ENCODE measurements around the gene TRPV2. TPM values are rescaled to one million over a fixed set of nuclear protein-coding genes. Genes with fewer than 3 reads are reported as not detected.
A peak's percentile ranks its signal among the peaks of the same experiment; 100 is the strongest.

Gene TRPV2
- total RNA-seq, 5 donors from 2014 or later (not counting 1 experiment from before 2014, with no cell fraction given), result 91.3 to 127 (median 122) TPM

GRCh38 chr17:16379654-16380053 lies 35.7 kb upstream of the TRPV2 start:
- ChIA-PET CTCF (no interaction called here), POLR2A (interaction anchor here in 1 of 2 donors (2.2 kb wide), 1 partner anchor 59 kb away, joined by 19 read pairs; no protein-coding TSS in a partner anchor)
- peaks cover 7 to 28% of the 10 kb centered on the region in 2 experiments for H3K4me1 ChIP-seq (ENCODE audit: control insufficient read depth in 1 of 2, extremely low read depth in 1 of 2, insufficient read depth in 2 of 2, low read length in 2 of 2)
- peaks cover 27% of the 10 kb centered on the region for H3K36me3 Mint-ChIP-seq
- H3K27me3 Mint-ChIP-seq, result no peaks in the 10 kb centered on the region
- H3K9me3 ChIP-seq, result no peaks in the 10 kb centered on the region
- DNase-seq (no peak), ATAC-seq (replicated peaks in 1 of 4) (no peak)
- H3K36me3 ChIP-seq (ENCODE audit: control insufficient read depth in 2 of 2, extremely low read depth in 1 of 2, insufficient read depth in 1 of 2, low read length in 1 of 2), result peaks cover 0 to 16% of the 10 kb centered on the region in 2 donors
- H3K4me3 Mint-ChIP-seq, result no peak overlapping the region
- no peak overlapping the region for H3K27ac ChIP-seq (ENCODE audit: low read length)
- H3K4me1 Mint-ChIP-seq, result peaks cover 37 to 41% (median 40%) of the 10 kb centered on the region in 3 donors
- WGBS (ENCODE audit: insufficient coverage), result 100% methylated on average over 2 of the region's 8 CpGs
- peaks cover 0 to 1% (median 0%) of the 10 kb centered on the region in 3 donors for H3K9me3 Mint-ChIP-seq
- H3K27ac Mint-ChIP-seq, result no peak overlapping the region
- H3K4me3 ChIP-seq (ENCODE audit: control insufficient read depth in 1 of 2, extremely low read depth in 1 of 2, low read length in 1 of 2), result no peak overlapping the region
- no peaks in the 10 kb centered on the region for H3K27me3 ChIP-seq (replicated peaks in 1 of 2; ENCODE audit: control insufficient read depth in 2 of 2, extremely low read depth in 1 of 2, insufficient read depth in 2 of 2, low read length in 1 of 2)

GRCh38 chr17:16380640-16381495 lies 34.5 kb upstream of the TRPV2 start, which contains the start of gene UBB:
UBB (plus strand) TSS chr17:16381091; CDS start chr17:16381908, 817 bp downstream.
- peaks cover 27% of the 10 kb centered on the region for H3K36me3 Mint-ChIP-seq
- under 1% methylated on average over 56 of the region's 67 CpGs for WGBS (ENCODE audit: insufficient coverage)
- peak within 1 kb of the TSS; percentile 95 for H3K27ac ChIP-seq (ENCODE audit: low read length)
- peaks cover 0 to 1% (median 0%) of the 10 kb centered on the region in 3 donors for H3K9me3 Mint-ChIP-seq
- H3K4me3 ChIP-seq (ENCODE audit: control insufficient read depth in 1 of 2, extremely low read depth in 1 of 2, low read length in 1 of 2), result peak within 1 kb of the TSS; percentile 74 to 80
- DNase-seq (peak; percentile 86 to 97 (median 94)), ATAC-seq (replicated peaks in 1 of 4) (peak; percentile 95 to 97 (median 96))
- peaks cover 0 to 17% of the 10 kb centered on the region in 2 donors for H3K36me3 ChIP-seq (ENCODE audit: control insufficient read depth in 2 of 2, extremely low read depth in 1 of 2, insufficient read depth in 1 of 2, low read length in 1 of 2)
- H3K9me3 ChIP-seq, result no peaks in the 10 kb centered on the region
- ChIA-PET CTCF (interaction anchor here (0.5 to 1.9 kb wide), 9 partner anchors 15 to 1125 kb away, joined by 3 to 7 read pairs (median 3); partner anchors contain the start of genes CENPV (in 1 of the 2) and TRPV2 (in 1 of the 2)), POLR2A (interaction anchor here (0.5 to 2.2 kb wide), 15 partner anchors 8 to 664 kb away, joined by 3 to 19 read pairs (median 5); partner anchors contain the start of genes CENPV (in 1 of the 2), PIGL (in 1 of the 2) and TRPV2 (in 1 of the 2))
- no peaks in the 10 kb centered on the region for H3K27me3 Mint-ChIP-seq
- peak within 1 kb of the TSS; percentile 95 to 97 for H3K27ac Mint-ChIP-seq
- H3K4me3 Mint-ChIP-seq, result peak within 1 kb of the TSS; percentile 89 to 92 (median 91)
- H3K4me1 ChIP-seq (ENCODE audit: control insufficient read depth in 1 of 2, extremely low read depth in 1 of 2, insufficient read depth in 2 of 2, low read length in 2 of 2), result peaks cover 7 to 28% of the 10 kb centered on the region in 2 experiments
- H3K27me3 ChIP-seq (replicated peaks in 1 of 2; ENCODE audit: control insufficient read depth in 2 of 2, extremely low read depth in 1 of 2, insufficient read depth in 2 of 2, low read length in 1 of 2), result no peaks in the 10 kb centered on the region
- H3K4me1 Mint-ChIP-seq, result peaks cover 38 to 45% (median 45%) of the 10 kb centered on the region in 3 donors

GRCh38 chr17:16381496-16381820 lies 33.9 kb upstream of the TRPV2 start:
- Mint-ChIP-seq H3K27ac (peak overlapping the region; percentile 95 to 97), H3K4me1 (peaks cover 38 to 47% (median 45%) of the 10 kb centered on the region in 3 donors), H3K4me3 (peak overlapping the region; percentile 89 to 92 (median 91)), H3K27me3 (no peaks in the 10 kb centered on the region), H3K36me3 (peaks cover 27% of the 10 kb centered on the region), H3K9me3 (peaks cover 0 to 1% (median 0%) of the 10 kb centered on the region in 3 donors)
- peak overlapping the region; percentile 74 to 80 for H3K4me3 ChIP-seq (ENCODE audit: control insufficient read depth in 1 of 2, extremely low read depth in 1 of 2, low read length in 1 of 2)
- no peaks in the 10 kb centered on the region for H3K27me3 ChIP-seq (replicated peaks in 1 of 2; ENCODE audit: control insufficient read depth in 2 of 2, extremely low read depth in 1 of 2, insufficient read depth in 2 of 2, low read length in 1 of 2)
- WGBS (ENCODE audit: insufficient coverage), result 1% methylated on average over 12 of the region's 14 CpGs
- H3K9me3 ChIP-seq, result no peaks in the 10 kb centered on the region
- POLR2A ChIA-PET, result interaction anchor here (0.5 to 2.2 kb wide), 8 partner anchors 13 to 60 kb away, joined by 3 to 19 read pairs (median 4); partner anchors contain the start of gene CENPV (in 1 of the 2)
- H3K36me3 ChIP-seq (ENCODE audit: control insufficient read depth in 2 of 2, extremely low read depth in 1 of 2, insufficient read depth in 1 of 2, low read length in 1 of 2), result peaks cover 0 to 17% of the 10 kb centered on the region in 2 donors
- DNase-seq (peak in 11 of 35 experiments; percentile 2 to 74 (median 19)), ATAC-seq (replicated peaks in 1 of 4) (peak; percentile 4 to 12 (median 5))
- CTCF ChIA-PET, result interaction anchor here in 1 of 2 donors (0.8 to 1.9 kb wide), 4 partner anchors 15 to 35 kb away, joined by 3 to 7 read pairs (median 6); partner anchors contain the start of genes CENPV and TRPV2
- H3K27ac ChIP-seq (ENCODE audit: low read length), result peak overlapping the region; percentile 95
- peaks cover 7 to 34% of the 10 kb centered on the region in 2 experiments for H3K4me1 ChIP-seq (ENCODE audit: control insufficient read depth in 1 of 2, extremely low read depth in 1 of 2, insufficient read depth in 2 of 2, low read length in 2 of 2)

GRCh38 chr17:16383216-16383615 lies 32.2 kb upstream of the TRPV2 start:
- H3K27ac Mint-ChIP-seq, result peak overlapping the region; percentile 46 to 48
- H3K9me3 Mint-ChIP-seq, result peaks cover 0 to 1% (median 0%) of the 10 kb centered on the region in 3 donors
- peaks cover 27% of the 10 kb centered on the region for H3K36me3 Mint-ChIP-seq

GRCh38 chr17:16383772-16384287 lies 31.5 kb upstream of the TRPV2 start:
- H3K27ac ChIP-seq (ENCODE audit: low read length), result no peak overlapping the region
- H3K4me1 Mint-ChIP-seq, result peaks cover 45 to 55% (median 54%) of the 10 kb centered on the region in 3 donors

More at GRCh38 chr17:16383216-16383615, 32.2 kb upstream of the TRPV2 start:
- peak overlapping the region in 1 of 2 donors; percentile 18 for H3K4me3 ChIP-seq (ENCODE audit: control insufficient read depth in 1 of 2, extremely low read depth in 1 of 2, low read length in 1 of 2)
- ChIA-PET CTCF (interaction anchor here (0.6 to 1.1 kb wide), 3 partner anchors 32 to 98 kb away, joined by 3 to 5 read pairs (median 3); partner anchors contain the start of gene TRPV2 (in 1 of the 2)), POLR2A (interaction anchor here in 1 of 2 donors (0.6 to 0.8 kb wide), 3 partner anchors 29 to 55 kb away, joined by 3 to 5 read pairs (median 4); no protein-coding TSS in a partner anchor)
- peaks cover 7 to 45% of the 10 kb centered on the region in 2 experiments for H3K4me1 ChIP-seq (ENCODE audit: control insufficient read depth in 1 of 2, extremely low read depth in 1 of 2, insufficient read depth in 2 of 2, low read length in 2 of 2)
- H3K4me1 Mint-ChIP-seq, result peaks cover 45 to 55% (median 54%) of the 10 kb centered on the region in 3 donors
- H3K27ac ChIP-seq (ENCODE audit: low read length), result no peak overlapping the region
- peaks cover 0 to 8% of the 10 kb centered on the region in 2 experiments for H3K27me3 ChIP-seq (replicated peaks in 1 of 2; ENCODE audit: control insufficient read depth in 2 of 2, extremely low read depth in 1 of 2, insufficient read depth in 2 of 2, low read length in 1 of 2)
- no peaks in the 10 kb centered on the region for H3K27me3 Mint-ChIP-seq
- DNase-seq (no peak), ATAC-seq (replicated peaks in 1 of 4) (no peak)
- peak overlapping the region; percentile 21 to 91 (median 42) for H3K4me3 Mint-ChIP-seq
- 85% methylated on average over 4 of the region's 4 CpGs for WGBS (ENCODE audit: insufficient coverage)
- H3K36me3 ChIP-seq (ENCODE audit: control insufficient read depth in 2 of 2, extremely low read depth in 1 of 2, insufficient read depth in 1 of 2, low read length in 1 of 2), result peaks cover 0 to 17% of the 10 kb centered on the region in 2 donors
- no peaks in the 10 kb centered on the region for H3K9me3 ChIP-seq

More at GRCh38 chr17:16383772-16384287, 31.5 kb upstream of the TRPV2 start:
- CTCF ChIA-PET, result interaction anchor here (0.6 to 1.1 kb wide), 2 partner anchors 55 to 98 kb away, joined by 3 read pairs; no protein-coding TSS in a partner anchor
- POLR2A ChIA-PET, result interaction anchor here in 1 of 2 donors (0.6 to 0.7 kb wide), 2 partner anchors 28 to 49 kb away, joined by 4 to 5 read pairs; no protein-coding TSS in a partner anchor
- DNase-seq, result no peak
- Histone ChIP-seq H3K36me3 (ENCODE audit: control insufficient read depth in 2 of 2, extremely low read depth in 1 of 2, insufficient read depth in 1 of 2, low read length in 1 of 2) (peaks cover 0 to 17% of the 10 kb centered on the region in 2 donors), H3K27me3 (replicated peaks in 1 of 2; ENCODE audit: control insufficient read depth in 2 of 2, extremely low read depth in 1 of 2, insufficient read depth in 2 of 2, low read length in 1 of 2) (peaks cover 0 to 8% of the 10 kb centered on the region in 2 experiments), H3K4me1 (ENCODE audit: control insufficient read depth in 1 of 2, extremely low read depth in 1 of 2, insufficient read depth in 2 of 2, low read length in 2 of 2) (peaks cover 7 to 45% of the 10 kb centered on the region in 2 experiments), H3K9me3 (no peaks in the 10 kb centered on the region), H3K4me3 (ENCODE audit: control insufficient read depth in 1 of 2, extremely low read depth in 1 of 2, low read length in 1 of 2) (no peak overlapping the region)
- Mint-ChIP-seq H3K36me3 (peaks cover 27% of the 10 kb centered on the region), H3K27me3 (no peaks in the 10 kb centered on the region), H3K27ac (peak overlapping the region; percentile 46 to 48), H3K9me3 (peaks cover 0 to 1% (median 0%) of the 10 kb centered on the region in 3 donors), H3K4me3 (peak overlapping the region; percentile 21 to 91 (median 42))
- no peak for ATAC-seq (replicated peaks in 1 of 4)
- WGBS (ENCODE audit: insufficient coverage), result 96% methylated on average over 4 of the region's 5 CpGs

Measured in T-cell (primary cell).